B cell (primary cell): ENCODE results near the gene CCDC183.

ENCODE experiments used
- EZH2 ChIP-seq: IDR thresholded peaks from 2 replicates; pipeline ENCODE4 v1.6.1; 2012; ENCODE audit warnings: borderline replicate concordance, low read depth, mild to moderate bottlenecking, moderate library complexity, low read length; ENCODE audit not compliant: insufficient read depth, poor library complexity, severe bottlenecking
- TF ChIP-seq, protein P1 (sequence below): fragments of 200-600 bp; IDR thresholded peaks from one replicate; pipeline ENCODE4 v1.8.0; 2022; ENCODE audit warnings: antibody characterized with exemption, mild to moderate bottlenecking

DNA sequence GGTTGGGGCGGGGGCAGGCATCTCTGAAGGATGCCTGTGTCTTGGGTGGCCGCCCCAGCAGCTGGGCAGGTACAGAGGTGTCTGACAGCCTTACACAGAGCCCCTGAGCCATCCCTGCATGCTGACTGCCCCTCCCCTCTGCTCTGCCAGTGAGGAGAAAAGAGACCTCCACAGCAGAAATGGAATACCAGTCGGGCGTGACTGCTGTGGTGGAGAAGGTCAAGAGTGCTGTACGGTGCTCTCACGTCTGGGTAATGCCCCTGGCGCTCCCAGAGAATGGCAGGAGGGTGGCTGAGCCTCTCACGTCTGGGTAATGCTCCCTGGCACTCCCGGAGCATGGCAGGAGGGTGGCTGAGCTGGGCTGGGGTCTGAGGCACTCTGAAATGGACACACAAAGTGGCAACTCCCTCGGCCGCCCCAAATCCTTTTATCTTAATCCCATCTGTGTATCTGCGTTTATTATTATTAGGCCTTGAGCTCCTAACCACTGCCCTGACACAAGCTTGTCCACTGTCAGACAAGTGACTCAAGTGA is 9.1 kb downstream of the CCDC183 start:
- TF ChIP-seq, protein P1, sequence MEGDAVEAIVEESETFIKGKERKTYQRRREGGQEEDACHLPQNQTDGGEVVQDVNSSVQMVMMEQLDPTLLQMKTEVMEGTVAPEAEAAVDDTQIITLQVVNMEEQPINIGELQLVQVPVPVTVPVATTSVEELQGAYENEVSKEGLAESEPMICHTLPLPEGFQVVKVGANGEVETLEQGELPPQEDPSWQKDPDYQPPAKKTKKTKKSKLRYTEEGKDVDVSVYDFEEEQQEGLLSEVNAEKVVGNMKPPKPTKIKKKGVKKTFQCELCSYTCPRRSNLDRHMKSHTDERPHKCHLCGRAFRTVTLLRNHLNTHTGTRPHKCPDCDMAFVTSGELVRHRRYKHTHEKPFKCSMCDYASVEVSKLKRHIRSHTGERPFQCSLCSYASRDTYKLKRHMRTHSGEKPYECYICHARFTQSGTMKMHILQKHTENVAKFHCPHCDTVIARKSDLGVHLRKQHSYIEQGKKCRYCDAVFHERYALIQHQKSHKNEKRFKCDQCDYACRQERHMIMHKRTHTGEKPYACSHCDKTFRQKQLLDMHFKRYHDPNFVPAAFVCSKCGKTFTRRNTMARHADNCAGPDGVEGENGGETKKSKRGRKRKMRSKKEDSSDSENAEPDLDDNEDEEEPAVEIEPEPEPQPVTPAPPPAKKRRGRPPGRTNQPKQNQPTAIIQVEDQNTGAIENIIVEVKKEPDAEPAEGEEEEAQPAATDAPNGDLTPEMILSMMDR: no peak
- TF ChIP-seq EZH2: no peak
